ENCODE results near the gene CAPSL. TPM values are rescaled to one million over a fixed set of nuclear protein-coding genes. Genes with fewer than 3 reads are reported as not detected.

The CAPSL gene
- total and polyA plus RNA-seq, 2 of the 8 experiments (the other 6 are each of a cell fraction or from before 2014, with no cell fraction given), result not detected

GRCh38 chr5:35920890-35921289, 17.5 kb downstream of the CAPSL start:
- no peak; the same call in 1 of the 2 replicates for TF ChIP-seq YY1 (IDR thresholded peaks at IDR 0.05; ENCODE audit: low read depth, low read length)
- TF ChIP-seq RAD21 (IDR thresholded peaks at IDR 0.05 in 1 of 2, conservative IDR thresholded peaks at IDR 0.05 in 1 of 2; ENCODE audit: low read depth in 2 of 2, low read length in 2 of 2), result peak; percentile 58 to 75
- TF ChIP-seq E2F6 (IDR thresholded peaks at IDR 0.05), result 0 out of 2 replicates have a peak, but pooled peaks have one; percentile 43
- TF ChIP-seq CTCF (IDR thresholded peaks at IDR 0.05; ENCODE audit: control extremely low read depth in 1 of 3, insufficient read depth in 1 of 3, low read depth in 1 of 3, low read length in 3 of 3), result peak; percentile 36 to 47 (median 40); a peak in 3 of 4 replicates
- H2BK5ac ChIP-seq (ENCODE audit: low read depth, low read length), result no peak overlapping the region
- H3K4me2 ChIP-seq (ENCODE audit: insufficient read depth in 1 of 2, low read depth in 2 of 2, low read length in 2 of 2), result no peak overlapping the region
- H3K4me3 ChIP-seq (ENCODE audit: extremely low read depth in 1 of 4, insufficient read depth in 2 of 4, low read depth in 3 of 4, low read length in 4 of 4), result no peak overlapping the region
- peaks cover 0 to 3% of the 10 kb centered on the region in 2 experiments for H4K20me1 ChIP-seq (replicated peaks in 1 of 2; ENCODE audit: control insufficient read depth in 1 of 2, insufficient read depth in 2 of 2, low read length in 2 of 2)
- H3K27me3 ChIP-seq (replicated peaks in 1 of 4; ENCODE audit: control insufficient read depth in 3 of 4, extremely low read depth in 1 of 4, insufficient read depth in 3 of 4, low read length in 3 of 4), result peaks cover 5 to 18% (median 14%) of the 10 kb centered on the region in 4 experiments
- H2BK15ac ChIP-seq (ENCODE audit: low read length), result no peak overlapping the region
- H3K79me2 ChIP-seq (ENCODE audit: control insufficient read depth in 1 of 2, insufficient read depth in 2 of 2, low read length in 2 of 2), result no peaks in the 10 kb centered on the region
- H2BK120ac ChIP-seq (replicated peaks; ENCODE audit: low read depth, low read length), result no peak overlapping the region
- no peak overlapping the region for H2BK12ac ChIP-seq (ENCODE audit: low read depth, low read length)
- no peaks in the 10 kb centered on the region for H3K4me1 ChIP-seq (replicated peaks in 1 of 4; ENCODE audit: control insufficient read depth in 3 of 4, insufficient read depth in 4 of 4, low read length in 3 of 4)
- H4K91ac ChIP-seq (replicated peaks; ENCODE audit: insufficient read length, low read length), result no peak overlapping the region
- H2AK5ac ChIP-seq (ENCODE audit: low read depth, low read length), result no peak overlapping the region
- H3K27ac ChIP-seq (ENCODE audit: low read depth, low read length), result no peak overlapping the region
- FAIRE-seq (no peak), DNase-seq (ENCODE audit: low read depth in 1 of 2, low spot score in 2 of 2) (no peak)
- no peaks in the 10 kb centered on the region for H3K36me3 ChIP-seq (ENCODE audit: control insufficient read depth in 2 of 4, insufficient read depth in 4 of 4, low read length in 3 of 4)
- no peak overlapping the region for H3K56ac ChIP-seq (replicated peaks; ENCODE audit: insufficient read length, low read depth, low read length)
- no peak overlapping the region for H3K9ac ChIP-seq (replicated peaks in 1 of 4; ENCODE audit: extremely low read depth in 1 of 4, low read depth in 3 of 4, low read length in 3 of 4)
- H3K4ac ChIP-seq (replicated peaks; ENCODE audit: insufficient read length, low read depth, low read length), result no peak overlapping the region
- POLR2A ChIA-PET (ENCODE audit: partially characterized antibody), result no interaction called here
- no peaks in the 10 kb centered on the region for H3K9me3 ChIP-seq (ENCODE audit: insufficient read depth in 2 of 2, low read depth in 1 of 2, low read length in 1 of 2)
- H3K14ac ChIP-seq (ENCODE audit: insufficient read length), result no peak overlapping the region
- no peak overlapping the region for H3K18ac ChIP-seq (ENCODE audit: extremely low read depth, low read length)
- no peaks in the 10 kb centered on the region for H3K79me1 ChIP-seq (ENCODE audit: low read depth, low read length)
- CTCF ChIA-PET (ENCODE audit: partially characterized antibody), result interaction anchor here (0.9 to 3.5 kb wide), 7 partner anchors 11 to 270 kb away, joined by 3 to 18 read pairs (median 5); no protein-coding TSS in a partner anchor
- no peaks in the 10 kb centered on the region for H3K23me2 ChIP-seq (ENCODE audit: low read depth, low read length)
- no peak overlapping the region for H4K5ac ChIP-seq (ENCODE audit: insufficient read length, low read depth, low read length)
- no peak overlapping the region for H2AFZ ChIP-seq (ENCODE audit: low read length)
- no peak overlapping the region for H4K8ac ChIP-seq (ENCODE audit: extremely low read depth, insufficient read depth, low read length)
- H3K23ac ChIP-seq (ENCODE audit: insufficient read length), result no peak overlapping the region
- WGBS, 2 experiments (ENCODE audit: extremely low coverage in 1 of 2, insufficient coverage in 1 of 2, insufficient read length in 1 of 2, insufficient replicate concordance in 2 of 2, low coverage in 1 of 2, low lambda C conversion rate in 2 of 2, missing lambda C conversion rate in 1 of 2), result 73% methylated on average over 11 of the region's 11 CpGs; no CpG with 5 or more reads in 1 of the 2 experiments
- no peak overlapping the region for H2BK20ac ChIP-seq (ENCODE audit: low read length)
